NCI-H446 treated with DMSO at 0.1 percent for 48 hours (cell line): ENCODE data around the gene DMD.

Experiments used
- DNase-seq: peaks from one replicate; lab custom pipeline; 2025; lab: John Stamatoyannopoulos, UW

The DMD gene

DNA sequence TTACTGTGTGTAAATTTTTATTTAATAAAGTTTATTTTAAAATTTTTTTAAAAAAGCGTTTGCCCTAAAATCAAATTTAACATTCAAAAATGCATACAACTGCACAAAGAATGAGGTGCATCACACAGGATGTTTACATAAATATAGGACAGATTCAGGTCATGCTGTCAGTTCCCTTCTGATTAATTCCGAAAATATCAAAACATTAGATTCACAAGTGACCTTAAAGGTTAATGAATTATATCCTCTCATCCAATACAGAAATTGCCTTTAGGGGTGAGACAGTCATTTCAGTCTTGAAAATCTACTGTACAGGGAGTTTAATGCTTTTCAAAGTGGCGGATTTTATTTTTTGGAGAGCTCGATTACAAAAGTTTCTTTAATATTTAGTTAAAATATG lies 1930.8 kb downstream of the DMD start:
- no peak for DNase-seq

GRCh38 chrX:31279359-31279758 lies 1932.0 kb downstream of the DMD start:
- no peak for DNase-seq

GRCh38 chrX:31272472-31272775 lies 1938.9 kb downstream of the DMD start:
- DNase-seq = no peak

DNA sequence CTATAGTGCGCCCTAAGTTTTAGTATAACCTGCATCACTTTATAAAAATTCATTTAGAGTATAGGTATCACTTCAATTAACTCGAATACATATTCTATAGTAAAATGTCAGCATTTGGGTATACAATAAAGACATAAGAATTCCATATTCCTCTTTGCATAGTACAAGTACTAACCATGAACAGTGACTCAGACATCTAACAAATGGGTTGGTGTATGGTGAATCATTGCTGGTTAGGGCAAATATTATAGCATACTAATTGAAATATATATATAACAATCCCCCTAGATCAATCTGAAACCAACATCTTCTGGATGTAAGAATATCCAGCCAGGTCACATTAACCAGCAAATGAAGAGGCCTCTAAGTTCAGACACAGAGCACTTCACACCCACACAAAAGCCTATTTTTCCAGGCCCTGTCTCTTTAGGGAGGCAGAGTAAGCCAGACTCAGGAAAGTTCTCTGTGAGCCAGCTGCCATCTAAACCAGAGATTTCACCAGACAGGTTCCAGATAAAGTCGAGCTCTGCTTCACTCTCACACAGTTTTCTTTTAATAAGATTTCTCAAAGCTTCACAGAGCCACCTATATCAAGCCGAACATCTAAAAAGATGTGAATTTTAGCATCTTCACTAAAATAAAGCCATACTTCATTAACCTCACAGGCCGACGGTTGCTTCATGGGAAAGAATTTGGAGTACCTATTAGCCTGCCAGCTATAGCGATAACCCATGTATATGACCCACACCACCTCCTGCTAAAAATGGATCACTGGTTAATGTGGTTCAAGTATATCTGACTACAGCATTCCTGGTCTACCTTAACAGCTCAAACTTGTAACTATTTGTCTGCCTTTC lies 1939.5 kb downstream of the DMD start:
- no peak for DNase-seq

- DNase-seq = no peak
Observed at GRCh38 chrX:31269914-31270313, 1941.4 kb downstream of the DMD start.

DNA sequence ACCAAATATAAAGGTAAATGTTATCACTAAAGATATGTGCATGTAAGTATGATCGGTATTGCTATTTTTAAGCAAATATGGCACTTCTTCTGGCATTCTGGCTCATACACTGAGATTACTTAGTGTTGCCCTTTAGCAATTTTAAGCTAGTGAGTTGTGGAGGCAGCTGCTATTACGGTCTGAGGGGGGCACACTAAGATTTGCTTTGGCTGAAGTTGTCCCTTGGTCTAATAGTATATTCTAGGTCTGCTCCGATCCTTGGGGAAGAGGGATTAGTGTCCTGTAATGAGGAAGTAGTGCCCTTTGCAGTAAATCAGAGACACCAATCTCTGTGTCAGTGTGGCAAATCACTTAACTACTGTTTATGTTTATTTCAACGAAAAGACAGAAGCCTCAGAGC lies 1943.0 kb downstream of the DMD start:
- no peak for DNase-seq

- DNase-seq = no peak
Observed at GRCh38 chrX:31266203-31267076, 1944.9 kb downstream of the DMD start.

GRCh38 chrX:31265383-31265782 lies 1946.0 kb downstream of the DMD start:
- DNase-seq = no peak

GRCh38 chrX:31260351-31260750 lies 1951.0 kb downstream of the DMD start:
- no peak for DNase-seq

DNA sequence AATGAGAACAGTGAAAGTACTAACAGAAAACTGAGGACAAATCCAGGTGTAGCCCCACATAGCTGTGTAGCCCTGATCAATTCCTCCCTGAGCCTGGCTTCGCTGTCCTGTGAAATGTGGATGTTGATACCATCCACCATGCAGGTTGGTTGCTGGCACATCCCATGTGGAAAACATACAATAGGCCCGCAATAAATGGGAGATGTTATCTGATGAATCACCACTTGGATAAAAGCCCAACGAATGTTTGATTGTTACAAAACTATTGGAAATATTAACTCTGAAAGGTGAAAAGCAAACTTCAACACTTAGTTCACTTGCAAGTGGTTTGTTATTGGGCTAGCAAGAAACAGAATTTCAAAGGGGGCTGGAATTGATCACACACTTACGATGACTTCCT lies 1953.2 kb downstream of the DMD start:
- DNase-seq = no peak

- DNase-seq = no peak
Observed at GRCh38 chrX:31255310-31256033, 1955.9 kb downstream of the DMD start.

GRCh38 chrX:31252133-31252532 lies 1959.2 kb downstream of the DMD start:
- no peak for DNase-seq

- no peak for DNase-seq
Observed at GRCh38 chrX:31251336-31251735, 1960.0 kb downstream of the DMD start.

GRCh38 chrX:31245714-31246113 lies 1965.6 kb downstream of the DMD start:
- DNase-seq = no peak

DNA sequence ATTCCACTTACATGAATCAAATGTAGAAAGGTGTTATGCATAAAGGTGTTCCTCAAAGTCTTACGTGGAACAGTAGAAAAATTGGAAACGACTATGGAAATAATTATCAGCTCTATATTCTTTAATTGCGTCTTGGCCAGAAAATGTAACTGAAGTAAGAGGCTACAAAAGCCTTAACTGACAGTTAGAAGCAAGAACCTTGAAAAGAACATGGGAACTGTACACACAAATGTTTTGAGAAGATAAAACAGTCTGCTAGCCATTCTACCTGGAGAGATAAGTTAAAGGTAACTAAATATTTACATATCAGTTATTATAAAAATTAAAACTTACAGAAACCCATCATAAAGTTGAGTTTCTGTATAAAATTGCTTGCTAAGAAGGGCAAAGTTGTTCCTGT lies 1967.5 kb downstream of the DMD start:
- no peak for DNase-seq

DNA sequence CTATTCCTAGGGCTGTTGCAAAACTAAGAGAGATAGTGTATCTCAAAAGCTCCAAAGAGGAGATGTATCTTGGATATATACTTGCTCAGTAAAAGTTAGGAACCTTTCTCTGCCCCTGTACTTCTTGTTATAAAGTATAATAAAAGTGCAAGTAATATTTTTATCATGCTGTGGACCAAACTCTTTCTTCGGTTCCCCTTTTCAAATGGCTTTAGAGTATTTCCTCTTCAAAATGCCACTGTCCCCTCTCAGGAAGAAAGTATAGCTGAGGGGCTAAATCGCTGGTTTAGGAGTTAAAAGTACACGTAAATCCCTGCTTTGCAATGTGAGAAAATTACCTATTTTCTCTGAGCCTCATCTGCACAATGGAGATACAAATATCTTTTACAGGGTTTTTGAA lies 1970.4 kb downstream of the DMD start:
- no peak for DNase-seq

GRCh38 chrX:31237189-31237588 lies 1974.2 kb downstream of the DMD start:
- no peak for DNase-seq

DNA sequence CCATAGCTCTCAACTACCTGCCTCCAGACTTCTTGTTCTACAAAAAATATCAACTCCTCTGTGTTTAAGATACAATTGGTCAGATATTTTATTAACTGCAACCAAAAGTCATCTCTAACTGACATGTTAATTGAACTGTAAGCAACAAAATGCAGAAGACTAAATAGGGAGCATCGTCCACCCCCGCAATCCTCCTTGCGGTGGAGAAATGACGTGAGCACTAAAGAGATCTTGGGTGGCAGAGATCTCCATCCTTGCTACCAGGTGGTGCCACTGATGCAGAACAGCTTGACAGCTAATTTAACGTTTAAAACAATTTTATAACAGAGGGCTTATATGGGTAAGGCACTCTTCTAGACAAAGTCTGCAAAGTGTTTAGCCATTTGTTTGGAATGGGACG lies 1975.1 kb downstream of the DMD start:
- DNase-seq = no peak

DNA sequence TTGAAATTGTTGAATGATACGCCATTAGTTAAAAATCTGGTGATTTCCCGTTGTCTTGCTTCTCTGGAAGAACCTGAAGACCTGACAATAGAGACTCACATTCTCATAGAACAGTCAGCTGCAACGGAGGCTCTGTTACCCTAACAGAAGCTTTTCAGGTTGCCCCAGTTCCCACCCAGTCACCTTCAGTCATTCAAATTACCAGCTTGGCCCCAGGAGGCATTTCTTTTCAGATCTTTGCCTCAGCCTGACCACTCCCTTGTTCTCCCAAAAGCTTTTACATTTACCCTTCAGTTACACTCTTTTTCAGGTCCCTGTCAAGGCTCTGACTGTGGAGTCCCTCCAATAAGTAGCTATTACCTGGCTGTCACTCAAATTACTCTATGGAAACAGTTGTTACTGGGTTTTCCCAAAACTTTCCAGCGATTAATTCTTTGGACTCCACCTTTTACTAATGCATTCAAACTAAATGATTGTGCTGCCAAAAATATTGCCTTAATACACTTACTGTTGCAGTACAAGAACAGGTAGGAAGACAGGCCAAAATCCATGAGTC lies 1977.3 kb downstream of the DMD start:
- DNase-seq = no peak

GRCh38 chrX:31232506-31232905 lies 1978.8 kb downstream of the DMD start:
- no peak for DNase-seq

- DNase-seq = no peak
Observed at GRCh38 chrX:31228909-31229308, 1982.4 kb downstream of the DMD start.

DNA sequence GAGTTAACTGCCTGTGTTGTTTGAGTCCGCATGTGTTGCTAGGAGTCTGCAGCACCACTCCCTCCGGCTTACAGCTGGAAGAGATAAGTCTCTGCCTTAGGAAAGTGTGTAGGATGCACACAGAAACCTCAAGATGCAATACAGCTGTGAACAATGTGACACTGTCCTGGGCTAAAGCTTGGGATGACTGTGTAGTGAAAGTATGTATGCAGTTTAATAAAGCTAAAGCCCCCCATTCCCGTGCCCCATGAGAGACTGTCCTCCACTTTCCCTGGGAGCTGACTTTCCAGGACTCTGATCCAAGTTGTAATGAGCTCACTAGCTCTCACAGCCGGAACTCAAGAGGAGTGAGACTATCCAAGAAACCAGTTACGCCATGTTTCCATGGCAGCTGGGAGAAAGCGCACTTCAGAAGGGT lies 1982.9 kb downstream of the DMD start:
- no peak for DNase-seq
